Measurements from ENCODE around the gene RAB25.

RAB25 gene

DNA sequence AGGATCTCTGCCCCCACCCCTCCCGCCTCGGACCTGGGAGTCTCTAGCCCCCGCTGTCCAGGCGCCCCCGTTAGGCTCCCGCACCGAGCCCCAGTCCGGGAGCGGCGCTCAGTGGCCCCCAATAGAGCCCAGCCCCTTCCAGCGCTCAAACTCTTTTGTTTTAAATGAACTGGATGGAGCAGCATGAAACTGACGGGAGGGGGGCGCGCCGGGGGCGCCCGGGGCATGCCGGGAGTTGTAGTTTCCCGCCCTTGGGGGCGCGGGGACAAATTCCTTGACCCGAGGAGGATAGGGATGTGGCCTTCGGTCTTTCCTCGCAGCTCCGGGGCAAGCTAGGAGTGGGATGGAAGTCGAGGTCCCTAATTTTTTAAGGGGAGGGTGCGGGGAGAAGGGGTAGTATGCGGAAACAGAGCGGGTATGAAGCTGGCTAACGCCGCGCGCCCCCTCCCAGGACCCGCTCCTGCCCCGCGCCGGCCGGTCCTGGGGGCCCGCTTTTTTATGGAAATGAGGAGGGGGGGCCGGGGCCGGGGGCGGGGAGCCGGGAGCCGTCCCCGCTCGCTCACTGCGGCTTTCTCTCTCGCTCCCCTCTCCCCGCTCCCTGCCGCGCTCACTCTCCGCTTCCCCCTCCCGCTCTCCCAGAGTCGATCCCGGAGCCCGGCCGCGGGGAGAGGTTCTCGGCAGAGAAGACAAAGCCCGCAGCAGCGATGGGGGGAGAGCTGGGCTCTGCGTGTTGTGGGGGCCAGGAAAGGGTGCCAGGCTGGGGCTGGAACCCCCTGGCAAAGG, 21.5 kb downstream of the RAB25 start, which contains the start of gene MEX3A:
TSS of gene MEX3A (minus strand) at position 157 of the 783 bp plus-strand sequence. CDS start 467 bp downstream, outside the sequence.
- TF ChIP-seq, protein P1, sequence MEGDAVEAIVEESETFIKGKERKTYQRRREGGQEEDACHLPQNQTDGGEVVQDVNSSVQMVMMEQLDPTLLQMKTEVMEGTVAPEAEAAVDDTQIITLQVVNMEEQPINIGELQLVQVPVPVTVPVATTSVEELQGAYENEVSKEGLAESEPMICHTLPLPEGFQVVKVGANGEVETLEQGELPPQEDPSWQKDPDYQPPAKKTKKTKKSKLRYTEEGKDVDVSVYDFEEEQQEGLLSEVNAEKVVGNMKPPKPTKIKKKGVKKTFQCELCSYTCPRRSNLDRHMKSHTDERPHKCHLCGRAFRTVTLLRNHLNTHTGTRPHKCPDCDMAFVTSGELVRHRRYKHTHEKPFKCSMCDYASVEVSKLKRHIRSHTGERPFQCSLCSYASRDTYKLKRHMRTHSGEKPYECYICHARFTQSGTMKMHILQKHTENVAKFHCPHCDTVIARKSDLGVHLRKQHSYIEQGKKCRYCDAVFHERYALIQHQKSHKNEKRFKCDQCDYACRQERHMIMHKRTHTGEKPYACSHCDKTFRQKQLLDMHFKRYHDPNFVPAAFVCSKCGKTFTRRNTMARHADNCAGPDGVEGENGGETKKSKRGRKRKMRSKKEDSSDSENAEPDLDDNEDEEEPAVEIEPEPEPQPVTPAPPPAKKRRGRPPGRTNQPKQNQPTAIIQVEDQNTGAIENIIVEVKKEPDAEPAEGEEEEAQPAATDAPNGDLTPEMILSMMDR (IDR thresholded peaks at IDR 0.05; ENCODE audit: low read length, missing control alignments): no peak
- peak within 1 kb of the TSS; percentile 87 for H3K4me3 ChIP-seq (replicated peaks; ENCODE audit: low read depth, low read length)
- DNase-seq (ENCODE audit: low read depth): peak; percentile 72

DNA sequence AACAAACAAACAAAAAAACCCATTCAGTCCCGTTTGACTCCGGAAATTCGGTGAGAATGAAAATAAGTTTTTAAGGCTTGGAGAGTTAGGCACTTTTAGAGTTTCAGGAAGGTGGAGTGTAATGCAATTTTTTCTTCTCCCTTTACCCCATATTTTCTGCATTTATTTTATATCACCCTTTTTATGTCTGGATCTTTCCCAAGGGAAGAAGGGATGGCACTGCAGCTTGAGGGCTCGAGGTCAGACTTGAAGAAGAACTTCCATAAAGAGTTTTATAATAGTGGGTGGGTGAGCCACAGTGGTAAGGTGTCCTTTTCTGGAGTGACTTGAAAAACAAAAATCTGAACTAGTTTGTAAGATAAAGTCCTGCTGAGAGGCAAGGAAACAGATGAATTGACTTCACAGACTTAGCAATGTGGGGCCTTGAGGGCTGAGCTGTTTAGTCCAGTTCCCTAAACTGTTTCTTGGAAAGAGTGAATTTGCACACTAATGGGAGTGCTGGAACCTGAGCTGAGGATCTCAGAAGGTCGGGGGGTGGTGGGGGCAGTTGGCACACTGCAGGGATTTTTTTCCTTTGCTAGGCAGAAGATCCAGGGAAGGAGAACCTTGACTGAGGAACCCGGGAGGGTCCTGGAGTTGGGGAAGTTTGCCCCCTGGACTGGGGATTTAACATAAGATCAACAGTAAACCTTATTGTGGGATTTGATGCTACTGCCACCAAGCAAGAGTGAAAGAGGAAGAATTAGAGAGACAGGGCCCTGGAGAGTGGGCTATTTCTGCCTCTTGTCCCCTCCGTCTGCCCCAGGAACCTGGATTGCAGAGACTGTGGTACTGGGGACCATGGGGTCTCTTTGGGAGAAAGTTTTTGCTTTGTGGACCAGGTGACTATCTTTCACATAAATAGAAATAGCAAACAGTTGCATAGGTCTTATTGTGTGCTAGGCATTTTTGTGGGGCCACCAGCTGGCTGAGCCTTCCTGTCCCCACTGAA, 23.1 kb downstream of the RAB25 start:
- DNase-seq (ENCODE audit: low read depth): no peak
- TF ChIP-seq, protein P1 (IDR thresholded peaks at IDR 0.05; ENCODE audit: low read length, missing control alignments): no peak
- H3K4me3 ChIP-seq (replicated peaks; ENCODE audit: low read depth, low read length): peak overlapping the region; percentile 87

DNA sequence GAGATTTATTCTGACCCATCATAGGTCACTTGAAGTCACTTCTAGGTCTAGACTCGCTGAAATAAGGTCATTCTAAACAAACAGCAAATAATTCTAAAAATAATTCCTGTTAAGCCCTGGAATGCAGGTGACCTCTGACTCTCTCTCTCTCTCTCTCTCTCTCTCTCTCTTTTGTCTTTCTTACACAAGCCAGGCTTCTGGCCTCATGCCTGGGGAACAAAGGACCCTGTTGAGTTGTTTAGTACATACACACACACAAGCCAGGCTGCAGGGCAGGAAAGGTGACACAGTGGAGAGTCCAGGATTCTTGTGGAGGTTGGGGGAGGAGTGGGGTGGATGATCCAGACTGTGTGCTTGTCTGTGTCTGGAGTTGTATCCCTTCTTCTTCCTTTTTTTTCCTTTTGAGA, 25.3 kb downstream of the RAB25 start:
- TF ChIP-seq, protein P1 (IDR thresholded peaks at IDR 0.05; ENCODE audit: low read length, missing control alignments): no peak
- no peak overlapping the region for H3K4me3 ChIP-seq (replicated peaks; ENCODE audit: low read depth, low read length)
- peak; percentile 90 for DNase-seq (ENCODE audit: low read depth)

- DNase-seq (ENCODE audit: low read depth): no peak
- TF ChIP-seq, protein P1 (IDR thresholded peaks at IDR 0.05; ENCODE audit: low read length, missing control alignments): no peak
- H3K4me3 ChIP-seq (replicated peaks; ENCODE audit: low read depth, low read length): no peak overlapping the region
Measured at GRCh38 chr1:156089704-156090103, 28.7 kb downstream of the RAB25 start.

DNA sequence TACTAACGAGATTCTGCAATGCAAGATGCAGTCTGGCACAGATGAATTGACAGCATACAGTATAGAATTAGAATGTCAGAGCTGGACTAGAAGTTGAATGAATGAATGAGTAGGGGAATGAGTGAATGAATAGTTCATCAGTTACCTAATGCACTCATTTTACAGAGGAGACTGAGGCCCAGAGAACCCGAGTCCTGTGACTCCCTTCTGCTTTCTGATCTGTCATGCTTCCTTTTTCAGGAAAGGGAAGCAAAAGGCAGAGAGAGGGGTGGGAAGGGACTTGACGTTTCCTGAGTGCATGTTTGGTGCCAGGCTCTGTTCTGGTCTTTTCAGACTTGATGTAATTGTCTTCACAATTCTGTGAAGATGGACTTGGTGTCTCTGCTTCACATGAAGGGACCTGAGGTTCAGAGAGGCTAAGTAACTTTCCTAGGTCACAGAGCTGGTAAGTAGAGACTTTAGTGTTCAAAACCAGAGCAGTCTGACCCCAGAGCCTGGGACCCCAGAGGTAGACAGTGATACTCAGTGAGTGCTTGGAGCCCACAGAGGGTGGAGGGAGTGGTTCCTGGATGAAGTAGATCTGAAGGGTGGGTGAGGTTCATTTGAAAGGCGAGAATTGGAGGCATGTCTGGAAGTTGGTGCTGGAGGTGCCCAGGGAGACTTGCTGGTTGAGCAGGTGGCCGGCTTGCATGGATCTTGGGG, 29.3 kb downstream of the RAB25 start:
- no peak for DNase-seq (ENCODE audit: low read depth)
- TF ChIP-seq, protein P1 (IDR thresholded peaks at IDR 0.05; ENCODE audit: low read length, missing control alignments): no peak
- no peak overlapping the region for H3K4me3 ChIP-seq (replicated peaks; ENCODE audit: low read depth, low read length)

GRCh38 chr1:156090840-156091188, 29.9 kb downstream of the RAB25 start:
- DNase-seq (ENCODE audit: low read depth): peak; percentile 84
- TF ChIP-seq, protein P1 (IDR thresholded peaks at IDR 0.05; ENCODE audit: low read length, missing control alignments): peak; percentile 61
- no peak overlapping the region for H3K4me3 ChIP-seq (replicated peaks; ENCODE audit: low read depth, low read length)

All from fibroblast of pulmonary artery (primary cell).